ENCODE results near the gene MLXIPL.
"Not testable (repeated sequence)": the region's sequence is repeated elsewhere in the genome, so short reads cannot be mapped to it uniquely, and the experiment has no call there.

MLXIPL gene

GRCh38 chr7:73635428-73636200 lies 11.3 kb upstream of the MLXIPL start:
- DNase-seq (ENCODE audit: low read depth in 1 of 2, low spot score in 1 of 2): no peak
- in situ Hi-C loops (cut with HindIII; ENCODE audit: low pct_unique_long_range_greater_than_20kb, low sequenced_read_pairs): no loop called here
- TF ChIP-seq JUND (IDR thresholded peaks at IDR 0.05; ENCODE audit: low read depth): no peak

- TF ChIP-seq JUND (IDR thresholded peaks at IDR 0.05; ENCODE audit: low read depth): no peak
- DNase-seq (ENCODE audit: low read depth in 1 of 2, low spot score in 1 of 2): no peak
- in situ Hi-C loops (cut with HindIII; ENCODE audit: low pct_unique_long_range_greater_than_20kb, low sequenced_read_pairs): no loop called here
Measured at GRCh38 chr7:73633844-73634243, 9.5 kb upstream of the MLXIPL start.

GRCh38 chr7:73633323-73633722 lies 9.0 kb upstream of the MLXIPL start:
- DNase-seq (ENCODE audit: low read depth in 1 of 2, low spot score in 1 of 2): no peak
- in situ Hi-C loops (cut with HindIII; ENCODE audit: low pct_unique_long_range_greater_than_20kb, low sequenced_read_pairs): no loop called here
- TF ChIP-seq JUND (IDR thresholded peaks at IDR 0.05; ENCODE audit: low read depth): no peak

- in situ Hi-C loops (cut with HindIII; ENCODE audit: low pct_unique_long_range_greater_than_20kb, low sequenced_read_pairs): no loop called here
- no peak for DNase-seq (ENCODE audit: low read depth in 1 of 2, low spot score in 1 of 2)
- no peak for TF ChIP-seq JUND (IDR thresholded peaks at IDR 0.05; ENCODE audit: low read depth)
Measured at GRCh38 chr7:73631558-73631957, 7.2 kb upstream of the MLXIPL start.

- in situ Hi-C loops (cut with HindIII; ENCODE audit: low pct_unique_long_range_greater_than_20kb, low sequenced_read_pairs): no loop called here
- no peak for TF ChIP-seq JUND (IDR thresholded peaks at IDR 0.05; ENCODE audit: low read depth)
- DNase-seq (ENCODE audit: low read depth in 1 of 2, low spot score in 1 of 2): no peak
Measured at GRCh38 chr7:73628504-73628903, 4.2 kb upstream of the MLXIPL start.

- TF ChIP-seq JUND (IDR thresholded peaks at IDR 0.05; ENCODE audit: low read depth): no peak
- DNase-seq (ENCODE audit: low read depth in 1 of 2, low spot score in 1 of 2): peak in 1 of 2 experiments; percentile 29
- in situ Hi-C loops (cut with HindIII; ENCODE audit: low pct_unique_long_range_greater_than_20kb, low sequenced_read_pairs): no loop called here
Measured at GRCh38 chr7:73626814-73627213, 2.5 kb upstream of the MLXIPL start.

GRCh38 chr7:73625276-73625675 lies 954 bp upstream of the MLXIPL start:
- no peak for TF ChIP-seq JUND (IDR thresholded peaks at IDR 0.05; ENCODE audit: low read depth)
- in situ Hi-C loops (cut with HindIII; ENCODE audit: low pct_unique_long_range_greater_than_20kb, low sequenced_read_pairs): no loop called here
- DNase-seq (ENCODE audit: low read depth in 1 of 2, low spot score in 1 of 2): no peak

- no peak for DNase-seq (ENCODE audit: low read depth in 1 of 2, low spot score in 1 of 2)
- TF ChIP-seq JUND (IDR thresholded peaks at IDR 0.05; ENCODE audit: low read depth): no peak
- in situ Hi-C loops (cut with HindIII; ENCODE audit: low pct_unique_long_range_greater_than_20kb, low sequenced_read_pairs): no loop called here
Measured at GRCh38 chr7:73624669-73625001, 313 bp upstream of the MLXIPL start.

- DNase-seq (ENCODE audit: low read depth in 1 of 2, low spot score in 1 of 2): no peak
- in situ Hi-C loops (cut with HindIII; ENCODE audit: low pct_unique_long_range_greater_than_20kb, low sequenced_read_pairs): no loop called here
- no peak for TF ChIP-seq JUND (IDR thresholded peaks at IDR 0.05; ENCODE audit: low read depth)
Measured at GRCh38 chr7:73622909-73623797, 1.2 kb downstream of the MLXIPL start.

GRCh38 chr7:73622527-73622908 lies 1.8 kb downstream of the MLXIPL start:
- DNase-seq (ENCODE audit: low read depth in 1 of 2, low spot score in 1 of 2): no peak
- TF ChIP-seq JUND (IDR thresholded peaks at IDR 0.05; ENCODE audit: low read depth): no peak
- in situ Hi-C loops (cut with HindIII; ENCODE audit: low pct_unique_long_range_greater_than_20kb, low sequenced_read_pairs): no loop called here

GRCh38 chr7:73621168-73622063 lies 2.9 kb downstream of the MLXIPL start:
- no peak for DNase-seq (ENCODE audit: low read depth in 1 of 2, low spot score in 1 of 2)
- TF ChIP-seq JUND (IDR thresholded peaks at IDR 0.05; ENCODE audit: low read depth): no peak
- in situ Hi-C loops (cut with HindIII; ENCODE audit: low pct_unique_long_range_greater_than_20kb, low sequenced_read_pairs): no loop called here

- in situ Hi-C loops (cut with HindIII; ENCODE audit: low pct_unique_long_range_greater_than_20kb, low sequenced_read_pairs); DNase-seq (ENCODE audit: low read depth in 1 of 2, low spot score in 1 of 2): not testable (repeated sequence)
Measured at GRCh38 chr7:73619394-73619793, 4.9 kb downstream of the MLXIPL start.

Measured in T47D (cell line).